Measurements from ENCODE around the gene SLC66A2.

Gene SLC66A2

DNA sequence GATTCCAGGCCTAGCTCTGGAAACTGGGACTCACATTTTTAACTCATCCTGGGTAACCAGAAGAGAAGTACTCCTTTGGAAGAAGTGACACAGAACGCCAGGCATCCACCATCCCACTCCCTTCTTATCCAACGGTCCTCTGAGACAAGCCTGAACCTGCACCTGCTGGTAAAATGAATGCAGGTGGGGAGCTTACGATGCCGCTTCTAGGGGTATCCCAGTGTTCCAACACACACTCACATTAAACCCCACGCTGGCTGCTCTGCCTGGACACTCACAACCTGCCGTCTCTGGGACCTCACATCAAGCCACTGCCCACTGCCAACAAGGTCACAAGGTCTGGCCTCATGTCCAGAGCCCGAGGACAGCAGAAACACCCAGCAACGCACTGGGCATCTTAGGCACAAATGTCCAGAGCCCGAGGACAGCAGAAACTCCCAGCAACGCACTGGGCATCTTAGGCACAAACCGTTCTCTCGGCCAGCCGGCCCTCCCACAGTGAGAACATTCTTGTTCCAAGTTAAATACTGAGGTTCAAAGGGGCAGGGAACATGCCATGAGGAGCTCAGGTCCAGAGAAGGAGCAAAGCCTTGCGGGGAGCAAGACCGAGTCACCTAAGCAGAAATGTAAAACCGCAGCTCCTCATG, 9.9 kb downstream of the SLC66A2 start:
- Histone ChIP-seq H3K79me2 (ENCODE audit: insufficient read depth, low read length) (no peaks in the 10 kb centered on the region), H2AFZ (ENCODE audit: low read length) (no peak overlapping the region), H3F3A (ENCODE audit: insufficient read depth, low read length) (no peaks in the 10 kb centered on the region), H3K36me3 (ENCODE audit: insufficient read depth, low read length) (peaks cover 54% of the 10 kb centered on the region), H3K4me3 (ENCODE audit: low read depth, low read length, poor library complexity, severe bottlenecking) (no peak overlapping the region), H3K27me3 (ENCODE audit: insufficient read depth, low read length) (no peaks in the 10 kb centered on the region), H3K9me2 (ENCODE audit: low read depth, low read length) (no peaks in the 10 kb centered on the region), H3K27ac (ENCODE audit: low read depth, low read length, poor library complexity, severe bottlenecking) (no peak overlapping the region), H3K9ac (ENCODE audit: low read length) (no peak overlapping the region), H3K9me3 (ENCODE audit: low read length) (no peaks in the 10 kb centered on the region), H4K20me1 (ENCODE audit: insufficient read depth, low read length) (no peaks in the 10 kb centered on the region), H3K4me1 (ENCODE audit: insufficient read depth, low read length, severe bottlenecking) (peaks cover 12% of the 10 kb centered on the region), H3K4me2 (ENCODE audit: low read length) (no peak overlapping the region)
- TF ChIP-seq, protein P1, sequence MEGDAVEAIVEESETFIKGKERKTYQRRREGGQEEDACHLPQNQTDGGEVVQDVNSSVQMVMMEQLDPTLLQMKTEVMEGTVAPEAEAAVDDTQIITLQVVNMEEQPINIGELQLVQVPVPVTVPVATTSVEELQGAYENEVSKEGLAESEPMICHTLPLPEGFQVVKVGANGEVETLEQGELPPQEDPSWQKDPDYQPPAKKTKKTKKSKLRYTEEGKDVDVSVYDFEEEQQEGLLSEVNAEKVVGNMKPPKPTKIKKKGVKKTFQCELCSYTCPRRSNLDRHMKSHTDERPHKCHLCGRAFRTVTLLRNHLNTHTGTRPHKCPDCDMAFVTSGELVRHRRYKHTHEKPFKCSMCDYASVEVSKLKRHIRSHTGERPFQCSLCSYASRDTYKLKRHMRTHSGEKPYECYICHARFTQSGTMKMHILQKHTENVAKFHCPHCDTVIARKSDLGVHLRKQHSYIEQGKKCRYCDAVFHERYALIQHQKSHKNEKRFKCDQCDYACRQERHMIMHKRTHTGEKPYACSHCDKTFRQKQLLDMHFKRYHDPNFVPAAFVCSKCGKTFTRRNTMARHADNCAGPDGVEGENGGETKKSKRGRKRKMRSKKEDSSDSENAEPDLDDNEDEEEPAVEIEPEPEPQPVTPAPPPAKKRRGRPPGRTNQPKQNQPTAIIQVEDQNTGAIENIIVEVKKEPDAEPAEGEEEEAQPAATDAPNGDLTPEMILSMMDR (IDR thresholded peaks at IDR 0.05; ENCODE audit: low read length): no peak
- TF ChIP-seq EZH2 (IDR thresholded peaks at IDR 0.05; ENCODE audit: borderline replicate concordance, low read length): no peak

DNA sequence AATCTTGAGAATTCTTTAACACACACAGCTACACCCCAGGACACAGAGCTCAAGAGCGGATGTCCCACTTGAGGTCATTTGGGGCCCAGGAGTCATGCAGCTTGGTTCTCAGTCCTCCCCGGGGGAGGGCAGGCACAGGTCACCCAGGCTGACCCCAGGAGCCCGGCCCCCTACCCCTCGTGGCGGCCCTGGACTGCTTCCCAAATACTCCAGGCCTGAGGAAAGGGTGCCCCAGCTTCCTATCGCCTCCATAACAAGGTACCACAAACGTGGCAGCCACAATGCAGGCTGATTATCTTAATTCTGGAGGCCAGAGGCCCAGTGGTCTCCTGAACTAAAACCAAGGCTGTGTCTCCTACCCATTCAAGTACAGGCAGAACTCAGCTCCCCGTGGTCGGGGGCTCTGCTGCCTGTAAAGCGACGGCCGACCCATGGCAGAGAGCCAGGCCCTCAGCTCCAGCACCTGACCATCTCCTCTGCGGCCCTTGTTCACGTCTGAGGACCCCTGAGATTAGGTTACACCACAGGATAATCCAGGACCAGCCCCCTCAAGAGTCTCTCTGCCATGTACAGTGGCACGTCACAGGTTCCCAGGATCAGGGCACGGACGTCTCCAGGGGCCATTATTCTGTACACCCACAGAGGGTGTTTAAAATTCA, 10.5 kb downstream of the SLC66A2 start:
- peaks cover 60% of the 10 kb centered on the region for H3K36me3 ChIP-seq (ENCODE audit: insufficient read depth, low read length)
- no peaks in the 10 kb centered on the region for H3K9me3 ChIP-seq (ENCODE audit: low read length)
- no peak overlapping the region for H3K4me3 ChIP-seq (ENCODE audit: low read depth, low read length, poor library complexity, severe bottlenecking)
- H2AFZ ChIP-seq (ENCODE audit: low read length): no peak overlapping the region
- no peaks in the 10 kb centered on the region for H3K79me2 ChIP-seq (ENCODE audit: insufficient read depth, low read length)
- TF ChIP-seq, protein P1 (IDR thresholded peaks at IDR 0.05; ENCODE audit: low read length): no peak
- TF ChIP-seq EZH2 (IDR thresholded peaks at IDR 0.05; ENCODE audit: borderline replicate concordance, low read length): no peak
- H3K9ac ChIP-seq (ENCODE audit: low read length): no peak overlapping the region
- H3K9me2 ChIP-seq (ENCODE audit: low read depth, low read length): no peaks in the 10 kb centered on the region
- no peaks in the 10 kb centered on the region for H4K20me1 ChIP-seq (ENCODE audit: insufficient read depth, low read length)
- no peaks in the 10 kb centered on the region for H3F3A ChIP-seq (ENCODE audit: insufficient read depth, low read length)
- no peaks in the 10 kb centered on the region for H3K27me3 ChIP-seq (ENCODE audit: insufficient read depth, low read length)
- H3K4me2 ChIP-seq (ENCODE audit: low read length): no peak overlapping the region
- no peak overlapping the region for H3K27ac ChIP-seq (ENCODE audit: low read depth, low read length, poor library complexity, severe bottlenecking)
- H3K4me1 ChIP-seq (ENCODE audit: insufficient read depth, low read length, severe bottlenecking): peaks cover 6% of the 10 kb centered on the region

DNA sequence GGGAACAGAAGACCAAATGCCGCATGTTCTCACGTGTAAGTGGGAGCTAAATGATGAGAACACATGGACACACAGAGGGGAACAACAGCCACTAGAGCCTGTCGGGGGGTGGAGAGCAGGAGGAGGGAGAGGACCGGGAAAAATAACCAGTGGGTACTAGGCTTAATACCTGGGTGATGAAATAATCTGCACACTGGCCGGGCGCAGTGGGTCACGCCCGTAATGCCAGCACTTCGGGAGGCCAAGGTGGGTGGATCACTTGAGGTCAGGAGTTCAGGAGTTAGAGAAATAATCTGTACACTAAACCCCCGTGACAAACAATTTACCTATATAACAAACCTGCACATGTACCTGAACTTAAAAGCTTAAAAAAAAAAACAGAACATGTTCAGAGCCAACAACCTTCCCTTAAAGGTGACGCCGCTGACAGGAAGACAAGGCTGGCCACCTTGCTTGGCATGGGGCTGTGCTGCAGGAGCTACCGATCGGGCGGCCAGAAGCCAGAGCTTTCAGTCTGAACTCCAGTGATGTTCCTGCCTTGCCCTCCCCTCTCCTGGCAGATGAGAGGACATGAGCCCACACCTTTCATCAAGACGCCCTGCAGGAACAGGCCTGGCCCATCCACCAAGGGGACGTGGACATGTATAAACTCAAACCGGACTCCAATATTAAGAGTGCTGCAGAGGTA, 11.2 kb downstream of the SLC66A2 start:
- H3K9me3 ChIP-seq (ENCODE audit: low read length): no peaks in the 10 kb centered on the region
- no peaks in the 10 kb centered on the region for H3F3A ChIP-seq (ENCODE audit: insufficient read depth, low read length)
- peaks cover 67% of the 10 kb centered on the region for H3K36me3 ChIP-seq (ENCODE audit: insufficient read depth, low read length)
- TF ChIP-seq, protein P1 (IDR thresholded peaks at IDR 0.05; ENCODE audit: low read length): no peak
- no peak for TF ChIP-seq EZH2 (IDR thresholded peaks at IDR 0.05; ENCODE audit: borderline replicate concordance, low read length)
- no peak overlapping the region for H2AFZ ChIP-seq (ENCODE audit: low read length)
- H3K27me3 ChIP-seq (ENCODE audit: insufficient read depth, low read length): no peaks in the 10 kb centered on the region
- no peaks in the 10 kb centered on the region for H4K20me1 ChIP-seq (ENCODE audit: insufficient read depth, low read length)
- no peaks in the 10 kb centered on the region for H3K4me1 ChIP-seq (ENCODE audit: insufficient read depth, low read length, severe bottlenecking)
- no peaks in the 10 kb centered on the region for H3K79me2 ChIP-seq (ENCODE audit: insufficient read depth, low read length)
- H3K9me2 ChIP-seq (ENCODE audit: low read depth, low read length): no peaks in the 10 kb centered on the region
- H3K9ac ChIP-seq (ENCODE audit: low read length): no peak overlapping the region
- H3K27ac ChIP-seq (ENCODE audit: low read depth, low read length, poor library complexity, severe bottlenecking): no peak overlapping the region
- no peak overlapping the region for H3K4me3 ChIP-seq (ENCODE audit: low read depth, low read length, poor library complexity, severe bottlenecking)
- no peak overlapping the region for H3K4me2 ChIP-seq (ENCODE audit: low read length)
